G401.6 (cell line): ENCODE data around the gene F7.

Experiments
- FAIRE-seq: peaks from 2 replicates; lab custom pipeline; 2012; peaks lifted over from hg19 to GRCh38; lab: Jason Lieb, UNC

The F7 gene

DNA sequence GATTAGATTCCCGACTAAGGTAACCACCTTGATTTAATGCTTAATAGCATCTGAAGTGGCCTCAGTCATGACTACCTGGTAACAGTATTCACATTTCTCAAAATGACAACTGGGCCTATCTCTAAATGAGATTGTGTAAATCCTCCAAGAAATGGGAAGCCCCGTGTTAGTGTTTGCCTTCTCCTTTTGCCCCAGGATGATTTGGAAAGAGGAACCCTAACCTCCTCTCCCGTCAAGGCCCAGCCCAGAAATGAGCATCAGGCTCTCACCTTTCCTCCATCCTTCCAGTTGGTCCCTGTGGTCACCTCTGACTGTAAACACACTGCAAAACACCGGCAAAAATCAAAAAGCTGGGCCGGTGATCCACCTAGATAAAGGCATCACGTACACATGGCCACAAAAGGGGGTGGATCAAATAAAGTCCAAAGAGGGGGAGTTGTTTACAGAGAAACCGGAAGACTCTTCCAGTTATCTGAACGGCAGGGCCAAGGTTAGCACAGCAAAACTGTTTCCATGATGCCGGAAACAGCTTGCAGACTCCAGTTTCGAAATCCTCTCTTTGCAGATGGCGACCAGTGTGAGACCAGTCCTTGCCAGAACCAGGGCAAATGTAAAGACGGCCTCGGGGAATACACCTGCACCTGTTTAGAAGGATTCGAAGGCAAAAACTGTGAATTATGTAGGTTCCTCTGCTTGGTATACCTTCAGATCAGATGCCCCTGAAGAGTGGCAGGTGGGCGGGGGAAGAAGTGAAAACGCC, 33.4 kb downstream of the F7 start:
- no peak for FAIRE-seq

DNA sequence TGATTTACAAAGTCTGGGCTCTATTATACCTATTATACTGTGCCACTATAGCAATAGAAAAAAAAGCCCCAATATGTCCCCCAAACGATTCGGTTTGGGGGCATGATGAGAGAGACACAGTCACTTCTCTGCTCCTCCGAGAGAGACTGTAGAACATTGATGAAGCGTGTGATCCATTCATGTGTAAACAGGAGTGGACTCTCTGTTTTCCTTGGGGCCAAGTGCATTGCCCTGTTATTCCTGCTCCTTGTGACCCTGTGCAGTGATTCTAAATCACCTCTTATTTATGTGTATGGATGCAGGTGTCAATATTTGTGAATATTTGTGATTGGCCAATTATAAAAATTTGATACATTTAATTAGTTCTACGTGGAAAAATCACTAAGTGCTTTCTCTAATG, 34.0 kb downstream of the F7 start:
- no peak for FAIRE-seq

DNA sequence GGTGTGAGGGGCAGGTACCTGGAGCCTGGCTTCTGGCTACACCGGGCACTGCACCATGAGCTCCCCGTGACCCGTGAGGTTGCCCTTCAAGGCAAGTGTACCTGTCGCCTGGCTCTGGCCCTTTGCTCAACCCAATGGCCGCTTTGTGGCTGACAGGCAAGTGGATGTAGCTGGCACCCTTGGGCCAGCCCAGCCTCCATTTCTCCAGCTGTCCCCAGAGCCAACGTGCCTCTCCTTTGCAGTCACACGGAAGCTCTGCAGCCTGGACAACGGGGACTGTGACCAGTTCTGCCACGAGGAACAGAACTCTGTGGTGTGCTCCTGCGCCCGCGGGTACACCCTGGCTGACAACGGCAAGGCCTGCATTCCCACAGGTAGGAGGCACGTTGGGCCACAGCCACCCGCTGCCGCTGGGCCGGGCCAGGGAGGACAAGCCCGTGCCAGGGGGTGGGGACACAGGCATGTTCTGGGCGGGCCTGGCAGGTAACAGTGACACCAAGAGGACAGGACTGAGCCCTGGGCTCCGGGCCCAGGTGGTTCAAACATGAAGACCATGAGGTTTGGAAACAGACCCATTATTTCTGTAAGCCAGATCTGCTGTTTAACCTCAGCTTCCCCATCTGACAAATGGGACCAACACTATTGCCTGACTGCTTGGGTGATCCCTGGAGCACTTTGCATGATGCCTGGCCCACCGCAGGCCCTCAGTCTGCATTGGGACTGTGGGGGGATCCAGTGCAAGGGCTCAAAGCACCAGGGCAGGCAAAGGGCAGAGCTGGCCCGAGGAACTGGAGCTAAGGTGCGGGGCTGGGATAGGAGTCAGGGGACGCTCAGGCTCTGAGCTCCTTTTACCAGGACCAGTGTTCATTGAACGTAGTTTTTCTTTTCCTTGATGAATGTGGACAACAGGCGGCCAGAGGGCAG, 35.3 kb downstream of the F7 start:
- no peak for FAIRE-seq

DNA sequence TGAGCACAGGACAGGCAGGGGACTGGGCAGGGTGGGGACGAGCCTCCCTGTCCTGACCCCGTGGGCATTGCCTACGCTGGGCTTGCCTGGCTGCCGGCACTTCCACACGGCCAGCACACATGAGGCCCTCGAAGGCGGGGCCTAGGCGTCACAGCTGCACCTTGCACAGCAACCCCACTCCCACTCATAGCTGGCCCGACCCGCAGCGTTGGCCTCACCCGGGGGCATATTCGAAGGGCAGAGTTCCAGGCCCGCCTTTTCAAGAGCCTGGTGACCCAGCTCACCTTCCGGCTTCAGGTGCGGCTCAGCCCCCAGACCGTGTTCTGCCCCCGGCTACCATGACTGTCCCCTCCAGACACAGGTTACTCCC, 36.0 kb downstream of the F7 start:
- FAIRE-seq, result no peak

DNA sequence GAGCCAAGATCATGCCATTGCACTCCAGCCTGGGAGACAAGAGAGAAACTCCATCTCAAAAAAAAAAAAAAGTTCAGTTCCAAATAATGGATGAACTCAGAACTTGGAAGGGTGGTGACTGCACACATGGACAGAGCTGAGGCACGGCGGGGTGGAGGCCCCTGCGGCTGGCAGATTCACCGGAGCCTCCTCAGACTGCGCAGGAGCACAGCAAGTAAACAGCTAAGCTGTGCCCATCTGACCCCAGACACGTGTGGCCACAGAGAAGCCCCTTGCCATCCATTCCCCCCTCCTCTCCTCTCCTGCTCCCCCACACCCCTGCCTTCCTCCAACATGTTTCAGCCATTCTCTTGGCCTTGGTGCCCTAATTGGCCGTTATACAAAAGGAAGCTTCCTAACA, 37.3 kb downstream of the F7 start:
- FAIRE-seq, result no peak

DNA sequence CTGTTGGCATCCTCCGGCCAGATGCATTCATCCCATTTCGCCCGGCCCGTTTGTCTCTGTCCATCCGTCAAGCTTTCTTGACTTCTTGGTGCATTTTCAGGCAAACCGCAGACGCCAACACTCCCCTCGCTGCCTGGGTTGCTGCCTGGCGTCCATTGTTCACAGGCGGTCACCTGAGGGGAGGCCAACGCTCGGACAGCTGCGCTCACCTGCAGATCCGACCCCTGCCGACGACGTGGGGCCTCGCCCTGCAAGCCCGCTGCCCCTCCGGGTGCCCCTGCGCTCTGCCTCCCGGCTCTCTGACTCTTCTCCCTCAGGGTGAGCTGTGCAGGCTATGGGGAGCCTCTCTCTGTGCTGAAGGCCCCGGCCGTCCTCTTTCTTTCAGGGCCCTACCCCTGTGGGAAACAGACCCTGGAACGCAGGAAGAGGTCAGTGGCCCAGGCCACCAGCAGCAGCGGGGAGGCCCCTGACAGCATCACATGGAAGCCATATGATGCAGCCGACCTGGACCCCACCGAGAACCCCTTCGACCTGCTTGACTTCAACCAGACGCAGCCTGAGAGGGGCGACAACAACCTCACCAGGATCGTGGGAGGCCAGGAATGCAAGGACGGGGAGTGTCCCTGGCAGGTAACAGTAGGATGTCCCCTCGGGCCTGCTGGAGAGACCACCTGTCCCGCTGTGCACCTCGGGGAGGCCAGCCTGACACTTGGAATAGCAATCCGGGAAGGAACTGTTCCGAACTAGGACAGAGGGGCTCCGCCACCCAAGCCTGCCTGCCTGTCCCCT, 38.1 kb downstream of the F7 start:
- FAIRE-seq, result no peak

DNA sequence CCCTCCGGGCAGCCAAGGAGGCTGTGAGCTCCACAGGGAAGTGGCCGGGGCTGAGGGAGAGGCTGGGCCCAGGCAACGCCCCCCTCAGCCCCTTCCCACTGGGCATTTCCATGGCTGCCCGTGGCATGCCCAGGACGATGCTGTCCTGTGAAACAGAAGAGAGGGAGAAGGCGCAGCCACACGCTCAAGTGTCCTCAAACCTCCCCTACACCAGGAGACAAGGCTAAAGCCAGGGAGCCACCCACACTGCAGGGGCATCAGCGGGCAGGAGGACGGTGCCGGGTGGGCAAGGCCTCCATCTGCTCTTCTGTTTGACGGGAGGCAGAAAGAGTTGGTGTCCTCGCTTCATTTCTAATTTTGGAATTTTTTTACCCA, 38.7 kb downstream of the F7 start:
- FAIRE-seq, result no peak

DNA sequence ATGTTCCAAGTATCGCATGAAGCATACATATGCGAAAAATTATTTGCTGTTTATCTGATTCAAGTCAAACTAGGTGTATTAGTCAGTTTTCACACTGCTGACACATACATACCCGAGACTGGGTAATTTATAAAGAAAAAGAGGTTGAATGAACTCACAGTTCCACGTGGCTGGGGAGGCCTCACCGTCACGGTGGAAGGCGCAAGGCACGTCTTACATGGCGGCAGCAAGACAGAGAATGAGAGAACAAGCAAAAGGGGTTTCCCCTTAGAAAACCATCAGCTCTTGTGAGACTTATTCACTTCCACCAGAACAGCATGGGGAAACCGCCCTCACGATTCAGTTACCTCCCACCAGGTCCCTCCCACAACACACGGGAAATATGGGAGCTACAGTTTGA, 39.9 kb downstream of the F7 start:
- FAIRE-seq, result no peak

DNA sequence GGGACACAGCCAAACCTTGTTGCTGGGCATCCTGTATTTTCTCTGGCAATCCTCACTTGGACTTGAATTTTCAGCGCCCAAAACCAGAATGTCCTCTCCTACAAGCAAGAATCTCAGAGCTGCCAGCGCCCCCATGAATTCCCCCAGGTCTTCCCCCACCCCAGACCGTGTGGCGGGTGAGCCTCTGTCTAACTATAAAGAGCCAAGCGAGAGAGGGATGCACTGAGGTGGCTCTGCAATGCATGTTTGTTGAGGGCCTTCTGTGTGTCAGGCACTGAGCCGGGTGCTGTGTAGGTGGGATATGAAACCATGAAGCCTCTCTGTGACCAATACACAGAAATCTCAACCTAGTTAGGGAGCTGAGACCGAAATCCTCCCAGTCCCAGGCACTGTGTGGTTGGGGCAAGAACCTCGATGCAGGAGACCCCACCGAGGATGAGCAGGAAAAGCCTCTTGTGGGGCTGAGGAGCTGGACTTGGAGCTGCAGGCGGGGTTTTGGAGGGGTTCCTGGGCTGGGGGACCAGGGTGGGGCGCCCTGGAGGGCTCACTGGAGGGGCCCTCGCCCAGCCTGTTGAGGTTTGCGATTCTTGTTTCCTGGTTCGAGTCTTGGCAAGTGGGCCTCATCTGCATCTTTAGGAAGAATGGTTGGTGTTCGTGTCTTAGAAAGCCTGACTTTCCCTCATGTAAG, 40.5 kb downstream of the F7 start:
- FAIRE-seq, result no peak

DNA sequence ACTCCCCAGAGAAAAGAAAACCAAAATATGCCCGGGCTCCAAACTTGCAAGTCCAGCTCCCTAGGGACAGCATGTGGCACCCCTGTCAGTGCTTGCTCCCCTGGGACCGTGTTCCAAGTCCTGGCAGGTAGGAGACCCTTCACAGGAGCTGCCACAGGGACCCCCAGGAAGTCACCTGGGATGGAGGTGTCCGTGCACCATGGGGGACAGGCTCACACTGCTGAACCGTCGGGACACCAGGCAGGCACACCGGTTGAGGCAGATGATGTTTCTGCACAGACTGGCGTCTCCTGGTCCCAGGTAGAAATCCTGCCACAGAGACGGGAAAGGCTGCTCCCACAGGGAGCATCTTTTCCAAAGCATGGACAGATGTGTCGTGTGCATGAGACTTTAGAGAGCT, 41.2 kb downstream of the F7 start:
- FAIRE-seq, result no peak

DNA sequence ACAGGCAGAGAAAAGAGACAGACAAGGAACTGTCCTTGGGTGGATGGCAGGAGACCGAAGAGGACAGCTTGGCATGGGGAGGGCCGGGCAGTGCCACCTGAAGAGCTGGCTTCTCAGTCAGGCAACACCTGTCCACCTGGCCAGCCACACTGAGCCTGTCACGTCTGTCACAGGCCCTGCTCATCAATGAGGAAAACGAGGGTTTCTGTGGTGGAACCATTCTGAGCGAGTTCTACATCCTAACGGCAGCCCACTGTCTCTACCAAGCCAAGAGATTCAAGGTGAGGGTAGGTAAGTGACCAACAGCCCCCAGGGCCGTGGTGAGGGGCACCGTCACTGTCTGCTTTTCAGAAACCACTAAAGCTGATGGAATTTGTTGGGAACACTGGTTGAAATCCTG, 41.6 kb downstream of the F7 start:
- FAIRE-seq, result no peak

DNA sequence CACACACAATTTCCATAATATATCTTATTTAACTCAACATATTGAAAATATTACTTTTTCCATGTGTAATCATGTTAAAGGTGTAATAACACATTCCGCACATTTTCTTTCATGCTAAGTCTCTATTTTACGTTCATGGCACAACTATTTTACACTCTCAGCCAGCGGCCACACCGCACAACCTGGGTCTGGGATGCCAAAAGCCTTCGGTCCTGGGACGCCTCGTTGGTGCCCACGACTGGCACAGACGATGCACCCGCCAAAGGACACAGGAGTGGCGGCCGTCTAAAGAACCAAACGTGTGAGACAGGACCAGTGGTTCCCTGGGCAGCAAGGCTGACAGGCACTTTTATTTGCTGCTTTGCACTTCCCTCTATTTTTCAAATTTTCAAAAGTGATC, 42.8 kb downstream of the F7 start:
- no peak for FAIRE-seq

DNA sequence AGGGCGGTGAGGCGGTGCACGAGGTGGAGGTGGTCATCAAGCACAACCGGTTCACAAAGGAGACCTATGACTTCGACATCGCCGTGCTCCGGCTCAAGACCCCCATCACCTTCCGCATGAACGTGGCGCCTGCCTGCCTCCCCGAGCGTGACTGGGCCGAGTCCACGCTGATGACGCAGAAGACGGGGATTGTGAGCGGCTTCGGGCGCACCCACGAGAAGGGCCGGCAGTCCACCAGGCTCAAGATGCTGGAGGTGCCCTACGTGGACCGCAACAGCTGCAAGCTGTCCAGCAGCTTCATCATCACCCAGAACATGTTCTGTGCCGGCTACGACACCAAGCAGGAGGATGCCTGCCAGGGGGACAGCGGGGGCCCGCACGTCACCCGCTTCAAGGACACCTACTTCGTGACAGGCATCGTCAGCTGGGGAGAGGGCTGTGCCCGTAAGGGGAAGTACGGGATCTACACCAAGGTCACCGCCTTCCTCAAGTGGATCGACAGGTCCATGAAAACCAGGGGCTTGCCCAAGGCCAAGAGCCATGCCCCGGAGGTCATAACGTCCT, 43.4 kb downstream of the F7 start:
- FAIRE-seq, result no peak

DNA sequence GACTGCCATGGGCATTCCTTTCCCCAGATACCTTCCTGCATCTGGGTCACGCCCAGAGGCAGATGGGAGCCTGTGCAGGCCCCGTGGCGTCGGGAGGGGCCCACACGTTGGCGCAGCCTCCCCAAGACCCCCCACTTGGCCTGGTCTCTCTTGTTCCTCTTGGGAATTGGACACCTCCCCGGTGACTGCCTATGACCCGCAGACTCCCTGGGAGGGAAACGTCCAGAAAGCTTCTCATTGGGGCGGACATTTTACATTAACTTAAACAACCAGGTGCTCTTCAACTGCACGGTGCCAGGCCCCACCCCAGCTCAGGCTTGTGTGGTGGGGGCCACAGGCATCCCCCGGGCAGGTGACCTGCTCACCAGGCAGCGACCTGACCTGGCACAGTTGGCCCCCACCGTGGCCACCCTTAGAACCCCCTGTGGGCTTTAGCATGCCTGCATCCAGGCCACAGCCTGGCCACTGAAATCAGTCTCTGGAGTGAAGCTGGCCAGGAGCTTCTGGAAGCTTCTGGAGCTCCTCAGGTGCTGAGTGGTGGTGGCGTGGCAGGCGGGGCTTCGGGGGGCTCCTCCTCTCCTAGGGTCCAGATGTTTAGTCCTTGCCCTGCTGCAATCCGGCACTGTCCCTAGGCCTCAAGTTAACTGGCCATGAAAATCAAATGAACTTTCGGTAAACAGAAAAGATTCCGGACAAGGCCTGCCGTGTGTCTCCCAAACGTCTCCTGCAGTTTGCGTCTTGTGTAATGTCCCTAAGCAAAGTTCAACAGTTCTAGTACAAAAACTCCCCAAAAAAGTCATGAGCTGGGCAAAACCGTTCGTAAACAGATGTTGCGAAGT, 44.3 kb downstream of the F7 start:
- FAIRE-seq, result no peak

DNA sequence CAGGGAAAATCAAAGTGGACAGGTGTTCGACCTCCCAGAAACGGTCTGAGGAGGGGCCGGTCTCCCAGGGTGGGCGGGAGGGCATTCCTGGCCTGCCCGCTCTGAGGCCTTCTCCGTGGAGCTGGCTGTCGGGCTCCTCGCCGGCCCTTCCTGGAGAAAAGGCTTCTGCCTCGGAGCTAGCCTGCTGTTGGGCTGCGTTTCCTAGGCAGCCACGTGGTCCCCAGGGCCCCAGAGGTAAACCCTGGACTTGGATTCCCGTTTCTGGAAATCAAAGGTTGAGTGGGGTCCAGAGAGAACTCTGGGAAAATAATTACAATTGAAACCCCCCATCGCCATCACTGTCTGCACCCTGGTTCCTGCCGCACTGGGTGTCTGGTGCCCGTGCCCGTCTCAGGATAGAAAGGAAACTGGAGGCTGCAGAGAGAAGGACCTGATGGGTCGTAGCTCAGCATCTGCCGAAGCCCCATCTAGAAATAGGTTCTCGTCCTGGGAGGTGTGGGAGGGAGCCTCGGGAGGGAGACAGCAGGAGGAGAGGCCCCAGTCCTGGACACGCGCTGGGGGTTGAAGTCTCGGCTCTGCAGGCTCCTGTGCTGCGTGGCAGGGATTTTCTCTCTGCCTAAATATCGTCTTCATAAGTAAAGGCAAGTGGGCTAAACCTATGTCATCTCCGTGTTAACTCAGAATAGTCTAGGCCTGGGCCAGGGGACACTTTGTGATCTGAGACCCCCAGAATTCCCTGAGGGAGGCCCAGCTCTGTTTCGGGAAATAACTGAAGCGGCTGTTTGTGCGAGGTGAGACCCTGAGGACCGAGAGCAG, 45.2 kb downstream of the F7 start:
- FAIRE-seq, result no peak

DNA sequence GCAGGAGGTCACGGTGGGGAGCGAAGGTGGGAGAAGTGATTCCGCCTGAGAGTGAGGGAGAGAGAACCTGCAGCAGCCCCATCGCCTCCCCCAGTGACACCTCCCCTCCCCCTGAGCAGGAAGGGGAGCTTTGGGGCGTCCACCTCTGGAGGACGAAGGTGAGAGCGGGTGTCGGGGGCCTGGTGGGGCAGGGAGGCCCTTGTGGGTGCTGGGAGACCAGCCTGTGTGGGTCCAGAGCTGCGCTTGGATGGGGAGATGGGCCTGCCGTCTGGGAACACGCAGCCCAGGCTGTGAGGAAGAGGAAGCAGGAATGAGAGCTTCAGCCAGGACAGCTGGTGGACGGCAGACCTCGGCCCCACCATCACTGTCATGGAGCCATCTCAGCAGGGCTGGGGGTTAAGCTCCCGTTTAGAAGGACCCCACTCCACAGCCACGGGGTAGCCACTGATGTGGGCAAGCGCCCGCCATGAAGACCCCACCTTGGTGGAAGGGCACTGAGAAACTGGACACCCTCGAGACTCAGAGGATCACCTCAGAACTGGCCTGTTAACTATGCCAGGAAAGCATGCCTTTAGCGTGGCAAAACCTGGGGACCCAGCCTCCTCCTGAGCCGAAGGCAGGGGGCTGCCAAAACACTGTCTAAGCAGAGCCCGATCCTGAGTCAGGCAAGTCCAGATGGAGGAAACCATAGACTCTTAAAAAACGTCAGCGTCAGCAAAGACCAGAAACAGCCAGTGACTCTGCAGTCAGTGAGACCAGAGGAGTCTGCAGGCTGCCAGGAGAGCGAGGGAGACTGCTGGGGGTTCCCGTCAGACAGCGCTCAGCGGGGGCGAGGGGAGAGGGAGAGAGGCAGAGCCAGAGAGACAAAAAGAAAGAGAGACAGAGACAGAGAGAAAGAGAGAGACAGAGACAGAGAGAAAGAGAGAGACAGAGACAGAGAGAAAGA, 46.4 kb downstream of the F7 start:
- FAIRE-seq, result no peak

DNA sequence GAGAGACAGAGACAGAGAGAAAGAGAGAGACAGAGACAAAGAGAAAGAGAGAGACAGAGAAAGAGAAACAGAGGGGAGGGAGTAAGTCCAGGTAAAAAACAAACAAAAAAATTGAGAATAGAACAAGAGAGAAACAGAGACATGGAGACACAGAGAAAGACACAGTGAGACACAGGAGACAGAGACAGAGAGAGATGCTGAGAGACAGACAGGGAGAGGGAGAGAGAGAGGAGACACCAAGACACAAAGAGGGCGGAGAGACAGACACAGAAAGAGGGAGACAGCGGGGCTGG, 47.0 kb downstream of the F7 start:
- no peak for FAIRE-seq

DNA sequence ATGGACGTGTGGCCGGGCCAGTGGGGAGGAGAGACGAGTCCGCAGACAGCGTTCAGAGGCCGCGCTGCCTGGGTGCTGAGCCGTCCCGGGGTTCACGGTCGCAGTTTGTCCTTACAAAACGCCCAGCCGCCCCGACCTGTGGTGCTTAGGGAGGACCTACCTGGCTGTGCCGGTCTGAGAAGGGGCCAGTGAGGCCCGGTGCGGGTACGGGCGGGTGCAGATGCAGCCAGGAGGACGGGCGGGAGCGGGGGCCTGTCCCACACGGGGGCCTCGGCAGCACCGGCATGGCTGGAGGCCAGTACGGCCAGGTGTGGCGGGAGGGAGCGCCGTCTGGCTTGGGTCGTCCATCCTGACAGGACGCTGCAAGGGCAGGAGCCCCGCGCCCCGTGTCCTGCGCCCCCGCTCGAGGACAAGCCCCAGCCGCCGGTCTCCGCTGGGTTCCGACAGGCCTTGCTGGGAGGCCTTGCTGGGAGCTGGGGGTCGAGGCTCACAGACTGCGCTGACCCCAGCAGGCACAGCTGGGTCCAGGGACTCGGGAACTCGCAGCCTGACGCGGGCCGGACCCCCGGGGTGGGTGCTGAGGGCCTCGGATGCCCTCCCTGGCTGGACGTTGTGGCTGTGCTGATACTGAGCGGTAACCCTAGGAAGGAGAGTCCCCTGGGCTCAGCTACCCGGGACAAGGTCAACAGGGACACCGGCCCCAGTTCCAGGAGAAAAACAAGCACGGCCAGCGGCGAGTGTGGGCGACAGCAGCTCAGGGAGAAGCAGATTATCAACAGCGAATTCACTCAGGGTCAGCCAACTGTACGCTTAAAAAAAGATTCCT, 47.6 kb downstream of the F7 start:
- no peak for FAIRE-seq
